NCI-H146 treated with DMSO at 0.1 percent for 48 hours (cell line): ENCODE results near the gene PECR.
"Not testable (repeated sequence)": the region's sequence is repeated elsewhere in the genome, so short reads cannot be mapped to it uniquely, and the experiment has no call there.

Experiments used
- DNase-seq: peaks from one replicate; lab custom pipeline; 2025; ENCODE audit not compliant: unreplicated experiment; lab: John Stamatoyannopoulos, UW

PECR gene

DNA sequence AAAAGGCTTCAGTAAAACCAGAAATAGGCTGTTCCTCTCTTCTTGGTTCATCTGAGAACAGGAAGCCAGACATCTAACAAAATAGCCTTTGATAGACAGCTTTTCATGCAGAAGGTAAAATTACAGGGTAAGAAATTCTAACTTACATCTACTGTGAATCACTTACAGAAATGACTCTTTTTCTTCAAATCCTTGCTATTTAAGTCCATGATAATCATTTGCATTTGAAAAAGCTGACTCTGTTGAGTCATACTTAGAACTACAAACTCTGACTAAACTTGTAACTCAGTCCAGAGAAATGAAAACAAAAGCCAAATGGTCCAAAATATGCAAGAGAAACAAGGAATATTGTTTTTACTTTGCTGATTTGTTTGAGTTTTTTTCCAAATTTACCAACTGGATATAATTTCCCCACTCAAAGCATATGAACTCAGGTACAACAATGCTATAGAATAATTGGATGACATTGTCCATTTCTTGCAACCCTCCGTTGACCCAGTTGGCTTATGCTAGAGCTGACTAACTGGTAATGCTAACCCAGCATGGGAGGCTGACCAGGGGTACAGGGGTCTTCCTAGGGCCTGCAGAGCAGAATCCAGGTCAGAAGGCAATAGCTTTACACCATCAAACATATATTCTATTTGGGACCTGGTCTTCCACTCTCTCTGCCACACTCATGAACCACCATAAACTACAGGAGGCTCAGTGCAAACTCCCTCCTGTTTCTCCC lies 49.5 kb downstream of the PECR start:
- DNase-seq, result no peak

DNA sequence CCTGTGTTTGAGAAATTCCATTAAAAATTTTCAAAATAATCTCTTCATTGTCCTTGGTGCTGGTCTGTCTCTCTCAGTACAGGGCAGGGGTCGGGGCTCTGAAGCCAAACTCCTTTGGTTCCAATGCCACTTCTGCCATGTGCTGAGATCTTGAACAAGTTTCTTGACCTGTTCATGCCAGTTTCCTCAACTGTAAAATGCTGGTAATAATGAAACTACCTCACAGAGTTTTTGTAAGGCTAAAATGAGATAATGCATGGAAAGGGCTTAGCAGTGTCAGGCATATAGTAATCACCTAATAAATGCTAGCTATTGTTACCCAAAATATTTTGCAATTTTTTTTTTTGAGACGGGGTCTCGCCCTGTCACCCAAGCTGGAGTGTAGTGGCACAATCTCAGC lies 51.4 kb downstream of the PECR start:
- no peak for DNase-seq

DNA sequence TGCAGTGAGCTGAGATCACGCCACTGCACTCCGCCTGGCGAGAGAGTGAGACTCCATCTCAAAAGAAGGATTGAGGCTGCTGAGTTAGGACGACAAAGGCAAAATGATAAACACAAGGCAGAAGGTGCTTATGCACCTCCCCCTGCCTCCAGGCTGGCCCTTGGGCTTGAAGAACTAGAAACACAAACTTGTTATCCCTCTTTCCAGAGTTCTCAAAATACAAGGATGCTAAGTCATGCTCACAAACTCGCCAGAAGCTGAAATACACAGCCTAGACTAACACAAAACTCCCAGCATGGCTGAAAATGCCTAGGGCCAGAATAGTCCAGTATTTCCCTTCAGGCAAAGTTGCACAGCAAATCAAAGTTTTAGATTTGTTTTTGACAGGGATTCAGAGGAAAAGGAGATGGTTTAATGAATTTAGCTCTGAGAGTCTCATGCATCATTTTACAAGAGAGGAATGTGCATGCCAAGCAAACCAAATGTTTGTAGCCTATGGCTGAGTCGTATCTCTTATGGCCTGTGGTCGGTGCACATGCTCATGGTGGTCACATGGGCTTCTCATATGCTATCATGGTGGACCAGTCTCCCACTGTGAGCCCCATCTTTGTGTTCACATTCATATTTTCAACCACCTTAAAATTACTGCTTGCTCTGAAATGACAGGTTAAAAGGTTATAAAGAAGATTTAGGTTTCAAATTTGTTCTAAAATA lies 52.0 kb downstream of the PECR start:
- DNase-seq, result no peak

DNA sequence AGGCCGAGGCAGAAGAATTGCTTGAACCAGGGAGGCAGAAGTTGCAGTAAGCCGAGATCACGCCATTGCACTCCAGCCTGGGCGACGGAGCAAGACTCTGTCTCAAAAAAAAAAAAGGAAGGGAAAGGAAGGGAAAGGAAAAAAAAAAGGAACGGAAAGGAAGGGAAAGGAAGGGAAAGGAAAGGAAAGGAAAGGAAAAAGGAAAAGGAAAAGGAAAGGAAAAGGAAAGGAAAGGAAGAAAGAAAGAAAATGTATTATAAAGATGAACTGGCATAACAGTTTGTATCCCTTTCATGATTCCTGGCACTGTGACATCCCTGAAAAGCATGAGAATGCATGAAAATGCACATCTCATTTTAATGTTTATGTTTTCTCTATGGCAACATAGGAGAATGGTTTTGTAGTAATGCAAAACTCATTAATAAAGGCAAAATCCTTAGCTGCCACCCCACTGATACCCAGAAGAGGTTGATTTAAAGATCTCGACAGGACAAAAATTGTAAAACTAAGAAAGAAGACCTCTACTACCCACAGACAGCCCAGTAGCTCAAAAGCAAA lies 56.8 kb downstream of the PECR start:
- no peak for DNase-seq

DNA sequence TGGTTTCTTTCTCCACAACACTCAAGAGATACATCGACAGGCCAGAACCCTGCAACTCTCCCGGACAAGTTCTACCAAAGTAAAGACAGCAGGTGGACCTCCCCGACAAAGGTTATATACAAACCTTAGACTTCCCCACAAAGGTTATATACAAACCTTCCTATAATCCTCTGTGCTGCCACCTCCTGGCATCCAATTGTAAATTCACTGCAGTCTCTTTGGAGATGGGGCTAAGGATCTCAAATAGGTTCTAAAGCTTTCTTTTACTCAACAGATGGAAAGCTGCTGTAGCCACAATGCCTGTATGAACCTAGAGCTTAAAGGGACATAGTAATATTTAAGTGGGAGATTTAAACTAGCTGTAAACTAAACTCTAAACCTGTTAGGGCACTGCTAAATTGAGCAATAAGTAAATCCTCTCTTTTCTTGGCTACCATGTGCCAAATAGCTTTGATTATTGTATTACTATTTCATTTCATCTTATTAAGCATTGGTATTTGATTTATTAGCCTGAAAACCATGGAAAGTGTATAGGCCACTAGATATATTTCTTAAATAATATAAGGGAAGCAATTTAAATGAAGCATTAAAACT lies 58.5 kb downstream of the PECR start:
- peak; percentile 13 for DNase-seq

DNA sequence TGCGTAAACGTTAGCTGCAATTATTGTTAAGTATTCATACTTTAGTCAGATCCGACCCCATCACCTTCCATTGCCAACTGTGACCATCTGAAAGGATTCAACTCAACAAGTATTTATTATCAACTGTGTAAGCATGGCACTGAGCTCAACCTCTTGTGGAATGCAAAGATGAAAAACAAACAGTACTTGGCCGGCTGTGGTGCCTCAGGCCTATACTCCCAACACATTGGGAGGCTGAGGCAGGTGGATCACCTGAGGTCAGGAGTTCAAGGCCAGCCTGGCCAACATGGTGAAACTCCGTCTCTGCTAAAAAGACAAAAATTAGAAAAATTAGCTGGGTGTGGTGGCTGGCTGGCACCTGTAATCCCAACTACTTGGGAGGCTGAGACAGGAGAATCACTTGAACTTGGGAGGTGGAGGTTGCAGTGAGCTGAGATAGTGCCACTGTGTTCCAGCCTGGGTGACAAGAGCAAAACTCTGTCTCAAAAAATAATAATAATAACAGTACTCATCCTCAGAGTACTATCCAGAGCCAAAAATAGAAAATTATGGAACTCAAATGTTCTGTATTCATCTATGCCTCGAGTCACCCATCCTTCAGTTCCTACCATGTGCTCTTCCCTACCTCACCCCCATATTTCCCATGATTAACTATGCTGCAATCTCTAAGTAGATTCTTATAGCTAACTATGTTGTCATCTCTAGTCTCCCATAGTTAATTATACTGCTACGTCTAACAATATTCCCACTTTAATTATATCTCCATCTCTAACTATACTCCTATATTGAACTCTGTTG lies 59.6 kb downstream of the PECR start:
- DNase-seq, result no peak

DNA sequence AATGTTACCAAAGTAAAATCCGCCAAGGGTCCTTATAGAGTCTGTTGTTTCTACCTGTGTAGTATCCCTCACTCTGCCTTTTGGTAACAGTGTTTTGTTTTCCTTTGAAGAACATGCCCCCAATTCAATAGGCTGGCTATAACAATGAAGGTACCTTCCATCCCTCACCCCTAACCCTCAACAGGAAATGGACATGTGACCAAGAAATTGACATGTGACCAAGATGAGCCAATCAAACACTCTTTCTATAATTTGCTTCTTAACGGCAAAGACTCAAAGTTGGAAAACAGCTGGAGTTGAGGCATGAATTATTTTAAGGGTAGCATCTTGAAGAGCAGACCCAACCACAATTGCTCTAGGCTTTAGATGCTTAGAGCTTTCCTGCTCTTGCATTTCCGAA lies 62.9 kb downstream of the PECR start:
- no peak for DNase-seq

DNA sequence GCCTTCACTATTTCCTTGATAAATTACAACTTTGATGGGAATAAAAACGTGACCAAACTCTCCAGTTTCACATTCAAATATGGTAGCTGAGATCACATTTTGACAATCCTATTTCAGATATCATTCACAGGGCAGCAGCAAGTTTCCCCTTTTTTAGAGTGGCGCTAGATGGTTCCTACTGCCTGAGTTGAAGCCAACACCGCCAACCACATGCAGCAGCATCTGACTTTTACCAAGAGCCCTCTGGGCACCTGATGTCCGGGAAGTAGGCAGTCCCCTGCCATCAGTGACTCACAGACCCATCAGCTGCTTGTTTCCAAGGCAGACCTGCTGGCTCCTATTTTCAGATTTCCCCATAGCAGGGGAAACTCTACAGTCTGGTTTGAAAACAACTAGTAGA lies 64.2 kb downstream of the PECR start:
- DNase-seq, result no peak

DNA sequence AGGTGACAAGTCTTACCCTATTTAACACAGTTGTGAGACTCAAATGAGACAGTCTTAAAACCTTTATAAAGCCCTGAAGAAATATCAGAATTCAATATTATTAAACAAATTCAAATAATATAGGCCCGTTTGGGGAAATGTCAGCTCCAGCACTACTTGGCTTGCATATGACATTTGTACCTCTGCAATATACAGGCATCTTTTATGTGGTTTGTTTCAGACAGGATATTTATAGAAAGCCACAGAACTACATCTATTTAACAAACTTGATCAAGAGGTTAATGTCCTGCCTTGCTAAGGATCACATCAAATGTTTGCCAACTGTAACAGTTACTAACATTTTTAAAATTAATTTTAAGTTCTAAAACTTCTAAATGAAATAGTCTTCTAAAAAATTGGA lies 65.0 kb downstream of the PECR start:
- DNase-seq, result no peak

DNA sequence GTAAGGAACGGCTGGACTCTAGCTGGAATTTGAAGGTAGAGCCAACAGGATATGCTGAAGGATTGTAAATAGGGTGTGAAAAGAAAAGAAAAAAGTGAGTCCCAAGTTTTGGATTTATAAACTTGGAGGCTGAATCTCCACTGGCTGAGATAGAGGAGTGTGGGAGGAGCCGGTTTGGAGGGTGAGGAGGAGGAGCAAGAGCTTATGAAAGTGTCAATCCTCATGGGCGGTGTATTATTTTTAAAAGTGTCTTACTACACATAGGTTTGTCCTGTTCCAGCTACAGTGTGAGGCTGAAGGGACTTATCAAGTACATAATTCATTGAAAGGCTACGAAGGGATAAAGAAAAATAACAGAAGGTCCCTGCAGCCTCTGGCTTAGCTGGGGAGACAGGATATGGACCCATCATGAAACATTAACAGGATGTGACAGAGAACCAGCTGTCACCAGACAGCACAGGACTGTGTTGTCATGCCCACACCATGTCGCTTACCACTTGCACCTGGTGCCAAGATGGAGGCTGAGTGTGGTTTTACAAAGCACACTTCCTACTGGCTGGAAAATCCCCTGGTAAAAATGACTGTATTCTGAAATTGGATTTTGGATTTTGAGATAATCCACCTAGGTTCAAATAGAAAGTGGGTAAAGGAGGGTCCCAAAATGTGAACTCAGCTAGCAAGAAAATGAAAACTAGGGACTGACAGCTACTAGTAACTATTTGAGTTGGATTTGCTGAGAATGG lies 65.7 kb downstream of the PECR start:
- peak; percentile 1 for DNase-seq

DNA sequence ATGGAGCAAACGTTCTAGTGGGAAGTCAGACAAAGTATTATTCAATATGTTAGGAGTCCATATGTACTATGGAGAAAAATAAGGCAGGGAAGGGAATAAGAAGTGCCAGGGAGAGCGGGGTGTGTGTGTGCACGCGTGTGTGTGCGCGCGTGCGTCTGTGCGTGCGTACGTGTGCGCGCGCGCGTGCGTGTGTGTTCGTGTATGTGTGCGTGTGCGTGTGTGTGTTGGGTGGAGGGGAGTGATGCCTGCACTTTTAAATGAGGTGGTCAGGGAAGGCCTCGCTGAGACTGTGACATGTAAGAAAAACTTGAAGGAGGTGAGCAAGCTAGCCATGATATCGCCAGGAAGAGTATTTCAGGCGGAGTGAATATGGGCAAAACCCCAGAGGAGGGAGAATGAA lies 66.6 kb downstream of the PECR start:
- DNase-seq, result no peak

DNA sequence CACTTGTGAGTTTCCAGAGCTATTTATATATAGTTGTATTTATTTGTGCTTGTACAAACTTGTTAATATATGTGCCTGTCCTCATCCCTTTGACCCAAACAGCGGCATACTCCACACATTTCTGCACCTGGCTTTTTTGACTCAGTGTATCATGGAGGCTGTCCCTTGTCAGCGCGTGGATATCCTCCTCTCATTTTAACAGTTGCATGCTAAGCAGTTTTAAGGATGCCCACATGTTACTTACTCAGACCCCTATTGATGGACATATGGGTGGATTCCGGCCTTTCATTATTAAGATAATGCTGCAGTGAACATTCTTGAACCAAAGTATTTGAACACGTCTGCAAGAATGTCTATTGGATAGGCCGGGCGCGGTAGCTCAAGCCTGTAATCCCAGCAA lies 67.6 kb downstream of the PECR start:
- no peak for DNase-seq

DNA sequence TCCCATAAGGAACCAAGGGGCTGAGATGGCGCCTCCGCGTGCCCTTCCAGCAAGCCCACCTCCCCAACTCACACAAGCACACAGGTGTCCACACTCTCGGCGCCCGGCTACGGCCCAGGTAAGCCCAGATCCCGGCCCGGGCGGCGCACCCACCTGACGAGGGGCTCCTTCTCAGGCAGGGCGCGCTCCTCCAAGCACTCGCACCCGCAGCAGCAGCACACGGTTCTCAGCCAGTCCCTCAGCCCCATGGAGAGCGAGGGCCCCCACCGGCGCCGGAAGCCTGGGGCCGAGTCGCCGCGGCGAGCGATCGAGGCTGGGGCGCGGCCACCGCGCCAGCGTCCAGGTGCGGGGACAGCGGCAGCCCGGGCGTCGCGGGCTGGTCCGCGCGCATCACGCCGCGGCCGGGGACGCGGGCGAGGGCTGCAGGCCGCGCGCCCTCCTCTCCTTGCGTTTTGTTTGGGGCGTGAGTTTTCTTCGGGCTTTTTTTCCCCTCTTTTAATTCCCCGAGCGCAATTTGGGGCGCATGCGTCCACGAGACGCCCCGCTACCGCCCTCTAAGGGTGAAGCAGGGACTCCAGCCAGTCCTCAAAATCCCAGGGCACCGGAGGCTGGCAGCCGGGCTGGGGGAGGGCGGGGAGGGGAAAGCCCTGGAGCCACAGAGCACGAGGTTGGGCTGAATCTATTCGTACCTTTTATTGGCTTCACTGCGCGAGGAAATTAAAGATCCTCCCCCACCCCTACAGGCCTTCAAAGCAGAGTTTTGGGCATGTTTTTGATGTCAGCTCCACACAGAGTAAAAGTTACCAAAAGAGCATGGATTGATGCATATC lies 68.3 kb downstream of the PECR start, which contains the start of gene MREG:
Gene MREG (minus strand): TSS at position 472 of the 830 bp plus-strand sequence. CDS start 224 bp downstream, at position 248.
- peak; percentile 57 for DNase-seq

DNA sequence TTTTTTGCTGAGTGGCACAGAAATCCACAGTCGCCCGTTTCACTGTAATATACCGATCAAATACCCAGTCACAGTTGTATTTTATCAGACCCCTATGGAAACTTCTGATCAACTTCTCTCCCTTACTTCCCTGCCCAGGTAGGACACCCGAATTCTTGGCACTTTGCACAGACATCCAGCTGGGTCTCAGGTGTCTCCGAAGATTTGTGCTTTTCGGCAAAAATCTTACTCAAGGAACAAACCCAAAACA lies 68.9 kb downstream of the PECR start:
- no peak for DNase-seq

DNA sequence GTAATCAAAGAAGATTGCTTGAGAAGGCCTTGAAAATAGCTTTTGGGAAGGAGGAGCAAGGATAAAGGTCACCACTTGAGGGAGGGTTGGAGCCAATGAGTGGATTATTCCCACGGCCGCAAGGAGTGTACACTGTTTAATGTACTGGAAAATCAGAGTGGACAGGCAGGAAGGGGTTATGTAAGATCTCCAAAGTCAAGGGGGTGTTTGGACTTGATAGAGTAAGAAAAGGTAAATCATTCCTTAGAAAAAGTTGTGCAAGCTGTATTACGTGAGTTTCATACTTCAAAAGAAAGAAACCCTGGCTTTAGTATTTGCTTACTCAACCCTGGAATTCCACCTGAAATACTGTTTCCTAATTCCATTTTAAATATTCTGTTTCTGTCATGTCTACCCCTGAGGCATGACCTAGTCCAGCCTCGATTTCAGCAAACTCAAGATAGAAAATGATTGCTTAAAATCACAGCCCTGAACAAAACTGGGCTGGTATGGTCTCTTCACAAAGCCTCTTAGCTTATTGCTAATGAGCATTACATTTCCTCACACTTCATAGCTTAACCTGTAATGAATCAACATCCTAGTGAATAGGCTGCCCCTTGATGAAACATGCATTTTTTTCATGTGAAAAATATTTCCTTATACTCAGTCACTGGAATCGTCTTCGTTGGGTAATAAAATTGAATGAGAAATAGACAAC lies 69.3 kb downstream of the PECR start:
- DNase-seq, result no peak

DNA sequence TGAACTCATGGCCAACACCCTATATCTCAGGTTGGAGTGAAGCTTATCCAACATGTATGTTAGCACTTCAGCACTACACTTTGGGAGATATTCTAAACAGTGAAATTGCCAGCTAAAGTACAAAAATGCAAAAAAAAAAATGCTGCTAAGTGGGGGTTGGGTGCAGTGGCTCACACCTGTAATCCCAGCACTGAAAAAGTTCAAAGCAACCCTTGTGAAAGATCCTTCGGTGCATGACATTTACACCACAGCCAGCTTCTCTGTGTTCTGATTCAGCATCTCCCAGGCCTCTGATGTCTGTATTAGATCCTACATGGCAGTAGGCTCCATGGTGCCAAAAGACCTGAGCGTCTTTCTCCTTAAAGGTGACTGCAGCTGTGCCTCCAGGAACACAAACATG lies 72.4 kb downstream of the PECR start:
- DNase-seq, result not testable (repeated sequence)

DNA sequence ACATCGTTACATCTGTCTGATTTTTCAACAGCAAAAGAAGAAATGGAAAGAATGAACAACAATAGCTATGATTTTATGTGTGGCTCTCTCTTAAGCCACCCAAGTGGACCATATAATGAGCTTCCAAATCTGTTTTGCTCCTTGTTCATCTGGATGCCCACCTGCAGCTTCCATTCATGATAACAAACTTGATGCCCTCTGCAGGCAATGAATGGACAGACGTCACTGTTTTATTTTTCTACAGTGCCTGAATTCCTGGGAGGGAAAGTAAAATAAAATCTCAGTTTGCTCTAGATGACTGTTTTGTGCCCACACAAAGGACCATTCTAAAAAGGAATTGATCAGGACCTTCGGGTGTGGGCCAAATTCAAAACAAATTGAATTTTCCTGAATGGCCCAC lies 73.2 kb downstream of the PECR start:
- no peak for DNase-seq

DNA sequence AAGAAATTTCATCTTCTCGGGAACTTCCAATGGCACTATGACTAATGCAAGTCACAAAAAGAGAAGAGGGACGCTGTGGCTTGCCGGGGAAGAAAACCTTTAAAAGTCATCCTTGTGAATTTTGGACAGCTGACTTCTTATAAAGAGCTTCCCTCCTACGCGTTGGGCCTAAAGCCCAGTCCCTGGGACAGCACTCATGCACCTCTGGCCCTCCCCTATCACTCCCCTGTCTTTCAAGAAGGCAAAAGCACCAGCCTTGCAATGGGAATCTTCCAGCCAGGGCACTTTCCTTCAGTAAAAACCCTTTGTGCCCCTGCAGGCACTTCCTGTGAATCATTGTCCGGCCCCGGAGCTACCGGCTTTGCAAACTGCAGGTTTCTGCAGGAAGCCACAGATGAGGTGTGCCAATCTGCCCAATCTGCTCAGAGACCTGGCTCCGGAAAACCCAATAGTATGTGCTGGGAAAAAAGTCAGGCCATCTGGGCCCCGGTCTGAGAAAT lies 75.4 kb downstream of the PECR start:
- DNase-seq, result no peak

DNA sequence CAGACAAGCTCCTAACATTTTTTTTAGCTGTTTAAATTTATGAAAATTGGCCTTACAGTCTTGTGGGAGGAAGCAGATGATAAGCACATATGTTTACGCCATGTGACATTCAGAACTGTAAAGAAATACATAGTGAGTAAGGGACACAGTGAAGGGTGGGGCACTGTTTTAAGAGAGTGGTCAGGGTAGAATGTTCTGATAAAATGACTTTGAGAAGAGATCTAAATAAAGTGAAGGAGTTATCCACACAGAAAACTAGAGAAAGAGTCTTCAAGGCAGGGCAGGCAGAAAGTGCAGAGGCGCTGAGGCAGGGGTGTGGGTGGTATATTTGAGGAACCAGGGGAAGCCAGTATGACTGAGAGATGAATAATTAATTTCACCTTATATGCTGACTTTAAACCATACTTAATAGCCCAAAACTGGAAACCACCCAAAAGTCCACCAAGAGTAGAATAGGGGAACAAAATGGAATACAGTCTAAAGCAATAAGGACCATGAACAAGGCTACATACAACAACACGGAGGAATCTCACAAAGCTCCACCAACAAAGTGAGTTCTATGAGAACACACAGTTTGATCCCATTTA lies 76.8 kb downstream of the PECR start:
- no peak for DNase-seq
